Naive thymus-derived CD4-positive, alpha-beta T cell (primary cell): ENCODE measurements around the gene TBC1D1. TPM values are rescaled to one million over a fixed set of nuclear protein-coding genes. Genes with fewer than 3 reads are reported as not detected.
"Not testable (repeated sequence)": the region's sequence is repeated elsewhere in the genome, so short reads cannot be mapped to it uniquely, and the experiment has no call there.

Experiments used
- ATAC-seq: fragments of 150-1000 bp; cut with Tn5 transposase; 2 replicates; pipeline ENCODE4 v1.10.0; 2021; ENCODE audit warnings: mild to moderate bottlenecking, moderate library complexity
- CTCF ChIA-PET: fragments of 350-600 bp; sonication (Branson Sonifier 250); formaldehyde crosslinking; loops from one replicate; lab custom pipeline; 2021; ENCODE audit warnings: antibody characterized with exemption; lab: Charles Lee
- POLR2A ChIA-PET: fragments of 350-600 bp; sonication (Branson Sonifier 250); formaldehyde crosslinking; loops from one replicate; lab custom pipeline; 2021; ENCODE audit warnings: antibody characterized with exemption, inconsistent platforms; lab: Charles Lee
- DNase-seq, 9 donors: peaks; one replicate each; pipeline versions ENCODE4 v3.0.0 to v3.0.0-alpha.2; 2020 to 2022; ENCODE audit warnings: mixed read lengths in 1 of 9
- H3K27ac ChIP-seq: one replicate; pipeline ENCODE4 v1.7.0; 2013; ENCODE audit warnings: mild to moderate bottlenecking, low read depth, low read length, moderate library complexity
- H3K27me3 ChIP-seq, 2 donors: one replicate each; pipeline ENCODE4 v1.7.0; 2013; ENCODE audit warnings: low read length in 2 of 2, mild to moderate bottlenecking in 2 of 2, moderate library complexity in 2 of 2; ENCODE audit not compliant: control insufficient read depth in 2 of 2, insufficient read depth in 2 of 2
- H3K36me3 ChIP-seq, 3 experiments: 1 replicate in 2 of 3; 2 replicates in 1 of 3; pipeline ENCODE4 v1.7.0; 2013; ENCODE audit warnings: low read length in 3 of 3, mild to moderate bottlenecking in 3 of 3, moderate library complexity in 1 of 3; ENCODE audit not compliant: insufficient read depth in 3 of 3, control insufficient read depth in 2 of 3
- H3K4me1 ChIP-seq, 2 donors: one replicate each; pipeline ENCODE4 v1.7.0; 2013; ENCODE audit warnings: low read length in 2 of 2, mild to moderate bottlenecking in 2 of 2, moderate library complexity in 1 of 2; ENCODE audit not compliant: control insufficient read depth in 2 of 2, insufficient read depth in 2 of 2
- H3K4me3 ChIP-seq: 2 replicates; pipeline ENCODE4 v1.7.0; 2013; ENCODE audit warnings: mild to moderate bottlenecking, low read length
- H3K9me3 ChIP-seq, 3 experiments: 1 replicate in 2 of 3; 2 replicates in 1 of 3; pipeline ENCODE4 v1.7.0; 2013; ENCODE audit warnings: low read length in 3 of 3; ENCODE audit not compliant: control insufficient read depth in 2 of 3
- H3K27ac Mint-ChIP-seq, 9 donors: one replicate each; pipeline ENCODE4 v1.8.0; 2020 to 2022; ENCODE audit warnings: mixed read lengths in 9 of 9, mild to moderate bottlenecking in 8 of 9, moderate library complexity in 5 of 9, inconsistent platforms in 2 of 9
- H3K27me3 Mint-ChIP-seq, 5 donors: one replicate each; pipeline ENCODE4 v1.8.0; 2021 to 2022; ENCODE audit warnings: mixed read lengths in 5 of 5, mild to moderate bottlenecking in 1 of 5
- H3K36me3 Mint-ChIP-seq, 5 donors: one replicate each; pipeline ENCODE4 v1.8.0; 2020 to 2022; ENCODE audit warnings: mixed read lengths in 5 of 5, mild to moderate bottlenecking in 3 of 5, inconsistent platforms in 1 of 5
- H3K4me1 Mint-ChIP-seq, 7 donors: one replicate each; pipeline ENCODE4 v1.8.0; 2020 to 2022; ENCODE audit warnings: mixed read lengths in 7 of 7, mild to moderate bottlenecking in 3 of 7, inconsistent platforms in 1 of 7
- H3K4me3 Mint-ChIP-seq, 10 donors: one replicate each; pipeline ENCODE4 v1.8.0; 2020 to 2022; ENCODE audit warnings: mild to moderate bottlenecking in 10 of 10, mixed read lengths in 10 of 10, moderate library complexity in 6 of 10, inconsistent platforms in 2 of 10
- H3K9me3 Mint-ChIP-seq, 11 donors: one replicate each; pipeline ENCODE4 v1.8.0; 2020 to 2022; ENCODE audit warnings: mixed read lengths in 11 of 11, mild to moderate bottlenecking in 4 of 11, inconsistent platforms in 1 of 11, moderate library complexity in 1 of 11
- intact Hi-C, 2 donors: fragments of 100-400 bp; cut with micrococcal nuclease; formaldehyde crosslinking; loops; one replicate each; pipeline ENCODE4 v1.15.1; 2023
- polyA plus RNA-seq, 2 donors: library from polyadenylated mRNA; unstranded; fragments of 300-500 nt; fragmentation: Illumina TruSeq; gene quantifications; one replicate each; pipeline ENCODE4 v1.2.3, GENCODE V29; 2021
- total RNA-seq, 6 experiments: library from RNA in 5 of 6; stranded (reverse) in 5 of 6; gene quantifications; 1 replicate in 5 of 6; 2 replicates in 1 of 6; pipeline ENCODE4 v1.2.3 and lab custom pipeline; 2021 to 2026

TBC1D1 gene
- total and polyA plus RNA-seq, 7 experiments from 2014 or later: 19.4 to 66.8 (median 46.9) TPM

- DNase-seq, H3K27ac Mint-ChIP-seq, ATAC-seq, H3K4me3 Mint-ChIP-seq, H3K9me3 Mint-ChIP-seq, CTCF ChIA-PET, H3K9me3 ChIP-seq, H3K4me3 ChIP-seq, H3K27me3 Mint-ChIP-seq, H3K4me1 ChIP-seq, H3K27me3 ChIP-seq, H3K27ac ChIP-seq, intact Hi-C loops: not testable (repeated sequence)
- Mint-ChIP-seq H3K4me1 (peaks cover 7 to 49% (median 39%) of the 10 kb centered on the region in 7 donors), H3K36me3 (peaks cover 5 to 40% (median 25%) of the 10 kb centered on the region in 5 donors)
- peaks cover 0 to 11% (median 0%) of the 10 kb centered on the region in 3 experiments for H3K36me3 ChIP-seq
- POLR2A ChIA-PET: interaction anchor here (0.6 kb wide), 1 partner anchor 222 kb away, joined by 3 read pairs; no protein-coding TSS in a partner anchor
These were observed 32.2 kb downstream of the TBC1D1 start for GRCh38 chr4:37923089-37923488.

GRCh38 chr4:37924946-37925345 is 34.1 kb downstream of the TBC1D1 start:
- ATAC-seq: no peak
- Mint-ChIP-seq H3K27ac (no peak overlapping the region), H3K4me3 (no peak overlapping the region), H3K4me1 (peaks cover 24 to 62% (median 57%) of the 10 kb centered on the region in 7 donors), H3K27me3 (no peaks in the 10 kb centered on the region), H3K9me3 (peaks cover 0 to 7% (median 0%) of the 10 kb centered on the region in 11 donors), H3K36me3 (peaks cover 5 to 51% (median 31%) of the 10 kb centered on the region in 5 donors)
- ChIA-PET CTCF (no interaction called here), POLR2A (no interaction called here)
- Histone ChIP-seq H3K4me1 (peaks cover 9 to 11% of the 10 kb centered on the region in 2 donors), H3K4me3 (no peak overlapping the region), H3K9me3 (no peaks in the 10 kb centered on the region), H3K36me3 (peaks cover 0 to 11% (median 0%) of the 10 kb centered on the region in 3 experiments), H3K27ac (no peak overlapping the region), H3K27me3 (no peaks in the 10 kb centered on the region)
- intact Hi-C loops: loop anchor here in 1 of 2 donors (5.0 kb wide), 1 partner anchor 33 kb away; the partner anchor contains the start of gene TBC1D1
- no peak for DNase-seq

- H3K27ac ChIP-seq: no peak overlapping the region
- intact Hi-C loops: loop anchor here in 1 of 2 donors (5.0 kb wide), 1 partner anchor 35 kb away; the partner anchor contains the start of gene TBC1D1
- H3K27me3 Mint-ChIP-seq: no peaks in the 10 kb centered on the region
- H3K36me3 ChIP-seq: peaks cover 0 to 6% (median 0%) of the 10 kb centered on the region in 3 experiments
- no peak for DNase-seq
- peaks cover 0 to 6% (median 0%) of the 10 kb centered on the region in 11 donors for H3K9me3 Mint-ChIP-seq
- no peaks in the 10 kb centered on the region for H3K9me3 ChIP-seq
- peaks cover 9 to 11% of the 10 kb centered on the region in 2 donors for H3K4me1 ChIP-seq
- ChIA-PET CTCF (interaction anchor here (0.6 kb wide), 1 partner anchor 41 kb away, joined by 4 read pairs; no protein-coding TSS in a partner anchor), POLR2A (no interaction called here)
- no peak overlapping the region for H3K27ac Mint-ChIP-seq
- no peaks in the 10 kb centered on the region for H3K27me3 ChIP-seq
- no peak overlapping the region for H3K4me3 ChIP-seq
- H3K4me3 Mint-ChIP-seq: no peak overlapping the region
- ATAC-seq: no peak
- H3K4me1 Mint-ChIP-seq: peaks cover 14 to 49% (median 41%) of the 10 kb centered on the region in 7 donors
- H3K36me3 Mint-ChIP-seq: peaks cover 0 to 46% (median 20%) of the 10 kb centered on the region in 5 donors
These were observed 36.5 kb downstream of the TBC1D1 start for GRCh38 chr4:37927434-37927833.

- ChIA-PET CTCF (no interaction called here), POLR2A (no interaction called here)
- Mint-ChIP-seq H3K27ac (peak overlapping the region in 2 of 9 donors; percentile 4 to 67), H3K9me3 (peaks cover 0 to 4% (median 2%) of the 10 kb centered on the region in 11 donors), H3K27me3 (no peaks in the 10 kb centered on the region), H3K36me3 (peaks cover 3 to 44% (median 24%) of the 10 kb centered on the region in 5 donors), H3K4me3 (peak overlapping the region in 2 of 10 donors; percentile 16 to 57), H3K4me1 (peaks cover 14 to 50% (median 39%) of the 10 kb centered on the region in 7 donors)
- no peak overlapping the region for H3K27ac ChIP-seq
- intact Hi-C loops: loop anchor here (2.0 to 5.0 kb wide), 2 partner anchors 36 kb away; partner anchors contain the start of gene TBC1D1 (in 1 of the 2)
- no peaks in the 10 kb centered on the region for H3K9me3 ChIP-seq
- H3K4me3 ChIP-seq: no peak overlapping the region
- peak; percentile 34 for ATAC-seq
- peaks cover 9 to 11% of the 10 kb centered on the region in 2 donors for H3K4me1 ChIP-seq
- no peaks in the 10 kb centered on the region for H3K27me3 ChIP-seq
- peaks cover 0 to 6% (median 0%) of the 10 kb centered on the region in 3 experiments for H3K36me3 ChIP-seq
- peak in 1 of 9 donors; percentile 15 for DNase-seq
These were observed 37.8 kb downstream of the TBC1D1 start for GRCh38 chr4:37928426-37929416.

- H3K4me1 ChIP-seq: peaks cover 0 to 3% of the 10 kb centered on the region in 2 donors
- no peaks in the 10 kb centered on the region for H3K27me3 ChIP-seq
- Mint-ChIP-seq H3K9me3 (peaks cover 1 to 21% (median 8%) of the 10 kb centered on the region in 11 donors), H3K4me3 (no peak overlapping the region), H3K4me1 (peaks cover 3 to 21% (median 15%) of the 10 kb centered on the region in 7 donors), H3K27ac (no peak overlapping the region), H3K36me3 (peaks cover 13 to 48% (median 29%) of the 10 kb centered on the region in 5 donors), H3K27me3 (no peaks in the 10 kb centered on the region)
- ChIA-PET POLR2A (no interaction called here), CTCF (no interaction called here)
- ATAC-seq (no peak), DNase-seq (no peak)
- intact Hi-C loops: no loop called here
- H3K27ac ChIP-seq: no peak overlapping the region
- no peaks in the 10 kb centered on the region for H3K9me3 ChIP-seq
- peaks cover 0 to 17% (median 0%) of the 10 kb centered on the region in 3 experiments for H3K36me3 ChIP-seq
- H3K4me3 ChIP-seq: no peak overlapping the region
These were observed 43.2 kb downstream of the TBC1D1 start for GRCh38 chr4:37934096-37934495.

GRCh38 chr4:37934609-37935008 is 43.7 kb downstream of the TBC1D1 start:
- ATAC-seq: no peak
- POLR2A ChIA-PET: no interaction called here
- intact Hi-C loops: no loop called here

More at GRCh38 chr4:37934609-37935008, 43.7 kb downstream of the TBC1D1 start:
- no peak for DNase-seq
- Mint-ChIP-seq H3K4me3 (no peak overlapping the region), H3K27me3 (no peaks in the 10 kb centered on the region), H3K27ac (no peak overlapping the region), H3K9me3 (peaks cover 1 to 23% (median 8%) of the 10 kb centered on the region in 11 donors), H3K36me3 (peaks cover 13 to 46% (median 27%) of the 10 kb centered on the region in 5 donors), H3K4me1 (peaks cover 3 to 16% (median 10%) of the 10 kb centered on the region in 7 donors)
- Histone ChIP-seq H3K9me3 (no peaks in the 10 kb centered on the region), H3K4me3 (no peak overlapping the region), H3K36me3 (peaks cover 0 to 17% (median 0%) of the 10 kb centered on the region in 3 experiments), H3K27me3 (no peaks in the 10 kb centered on the region), H3K27ac (no peak overlapping the region), H3K4me1 (no peaks in the 10 kb centered on the region)
- CTCF ChIA-PET: no interaction called here
